ENCODE measurements around the gene GRIA3.

The GRIA3 gene

GRCh38 chrX:123199338-123199737, 15.3 kb downstream of the GRIA3 start:
- DNase-seq = no peak

GRCh38 chrX:123201720-123202119, 17.6 kb downstream of the GRIA3 start:
- no peak for DNase-seq

GRCh38 chrX:123202523-123202922, 18.4 kb downstream of the GRIA3 start:
- DNase-seq = no peak

GRCh38 chrX:123203772-123204171, 19.7 kb downstream of the GRIA3 start:
- DNase-seq = no peak

- DNase-seq = no peak
These were observed 22.1 kb downstream of the GRIA3 start for GRCh38 chrX:123206176-123206575.

- DNase-seq = no peak
These were observed 26.2 kb downstream of the GRIA3 start for GRCh38 chrX:123210252-123210651.

- no peak for DNase-seq
These were observed 31.5 kb downstream of the GRIA3 start for GRCh38 chrX:123215397-123216089.

- DNase-seq = no peak
These were observed 33.0 kb downstream of the GRIA3 start for GRCh38 chrX:123217077-123217476.

GRCh38 chrX:123217728-123218127, 33.6 kb downstream of the GRIA3 start:
- no peak for DNase-seq

- DNase-seq = no peak
These were observed 35.8 kb downstream of the GRIA3 start for GRCh38 chrX:123219916-123220315.

GRCh38 chrX:123222920-123223319, 38.8 kb downstream of the GRIA3 start:
- no peak for DNase-seq

- DNase-seq = no peak
These were observed 39.3 kb downstream of the GRIA3 start for GRCh38 chrX:123223409-123223808.

- DNase-seq = no peak
These were observed 39.8 kb downstream of the GRIA3 start for GRCh38 chrX:123223859-123224258.

GRCh38 chrX:123230798-123231197, 46.7 kb downstream of the GRIA3 start:
- DNase-seq = no peak

GRCh38 chrX:123236859-123237258, 52.8 kb downstream of the GRIA3 start:
- DNase-seq = no peak

- DNase-seq = no peak
These were observed 53.2 kb downstream of the GRIA3 start for GRCh38 chrX:123237271-123237670.

- no peak for DNase-seq
These were observed 70.4 kb downstream of the GRIA3 start for GRCh38 chrX:123254457-123254856.

- DNase-seq = no peak
These were observed 72.3 kb downstream of the GRIA3 start for GRCh38 chrX:123256378-123256777.

GRCh38 chrX:123260920-123261418, 76.9 kb downstream of the GRIA3 start:
- no peak for DNase-seq

- no peak for DNase-seq
These were observed 79.2 kb downstream of the GRIA3 start for GRCh38 chrX:123263270-123263669.

- DNase-seq = no peak
These were observed 79.7 kb downstream of the GRIA3 start for GRCh38 chrX:123263747-123264146.

GRCh38 chrX:123267220-123267619, 83.1 kb downstream of the GRIA3 start:
- DNase-seq = no peak

GRCh38 chrX:123271902-123272301, 87.8 kb downstream of the GRIA3 start:
- no peak for DNase-seq

GRCh38 chrX:123272630-123273029, 88.6 kb downstream of the GRIA3 start:
- DNase-seq = no peak

- no peak for DNase-seq
These were observed 90.7 kb downstream of the GRIA3 start for GRCh38 chrX:123274796-123275195.

Measured in activated effector memory CD4-positive, alpha-beta T cell treated with anti-CD3 and anti-CD28 coated beads, Interleukin-2, amount 50 U/mL, for 16 hours (primary cell).